Choroid plexus epithelial cell (primary cell): ENCODE data around the gene NEK3.
"Not testable (repeated sequence)": the region's sequence is repeated elsewhere in the genome, so short reads cannot be mapped to it uniquely, and the experiment has no call there.

Experiments used
- DNase-seq: peaks from one replicate; pipeline ENCODE4 v3.0.0-alpha.2; 2010; ENCODE audit warnings: low read depth
- H3K4me3 ChIP-seq: 2 replicates; pipeline ENCODE4 v1.5.1; 2011; ENCODE audit warnings: low read depth, mild to moderate bottlenecking, control low read depth, low read length, moderate library complexity
- TF ChIP-seq, protein P1 (sequence below): conservative IDR thresholded peaks from 2 replicates; pipeline ENCODE4 v1.5.1; 2011; ENCODE audit warnings: low read depth, mild to moderate bottlenecking, control low read depth, inconsistent platforms, low read length, moderate library complexity

The NEK3 gene, protein sequence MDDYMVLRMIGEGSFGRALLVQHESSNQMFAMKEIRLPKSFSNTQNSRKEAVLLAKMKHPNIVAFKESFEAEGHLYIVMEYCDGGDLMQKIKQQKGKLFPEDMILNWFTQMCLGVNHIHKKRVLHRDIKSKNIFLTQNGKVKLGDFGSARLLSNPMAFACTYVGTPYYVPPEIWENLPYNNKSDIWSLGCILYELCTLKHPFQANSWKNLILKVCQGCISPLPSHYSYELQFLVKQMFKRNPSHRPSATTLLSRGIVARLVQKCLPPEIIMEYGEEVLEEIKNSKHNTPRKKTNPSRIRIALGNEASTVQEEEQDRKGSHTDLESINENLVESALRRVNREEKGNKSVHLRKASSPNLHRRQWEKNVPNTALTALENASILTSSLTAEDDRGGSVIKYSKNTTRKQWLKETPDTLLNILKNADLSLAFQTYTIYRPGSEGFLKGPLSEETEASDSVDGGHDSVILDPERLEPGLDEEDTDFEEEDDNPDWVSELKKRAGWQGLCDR

DNA sequence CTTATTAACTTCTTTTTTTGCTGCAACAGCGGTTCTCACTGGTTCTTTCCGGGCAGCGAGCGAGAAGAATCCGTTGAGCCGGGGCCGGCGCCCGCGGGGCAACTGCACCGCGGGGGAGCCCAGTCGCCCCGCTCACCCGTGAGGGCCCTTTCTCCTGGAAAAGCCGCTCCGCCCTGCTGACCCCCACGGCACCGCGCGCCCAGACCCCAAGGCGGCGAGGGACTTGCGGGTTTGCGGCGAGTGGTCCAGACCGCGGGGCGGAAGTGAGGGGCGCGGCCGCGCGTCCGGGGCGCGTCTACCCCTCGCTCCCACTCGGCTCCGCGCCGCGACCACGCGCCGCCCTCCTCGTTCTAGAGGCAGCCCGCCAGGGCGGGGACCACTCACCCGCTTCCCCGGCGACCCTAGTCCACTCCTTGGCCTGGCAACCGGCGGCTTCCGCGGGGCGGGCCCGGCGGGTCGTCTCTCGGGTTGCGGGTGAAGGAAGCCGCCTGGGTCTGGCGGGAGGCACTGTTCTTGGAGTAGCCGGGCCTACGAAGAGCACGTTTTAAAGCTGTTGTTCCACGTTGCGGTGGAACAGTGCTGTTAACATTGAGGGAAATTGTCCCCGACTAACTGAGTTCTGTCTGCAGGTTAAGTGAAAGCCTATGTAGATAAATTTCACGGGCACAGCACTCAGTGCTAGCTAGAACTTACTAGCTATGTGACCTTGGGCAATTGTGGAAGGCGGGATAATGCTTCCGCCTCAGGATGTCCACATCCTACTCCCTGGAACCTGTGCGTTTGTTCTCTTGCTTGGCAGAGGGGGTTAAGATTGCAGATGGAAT, at the start of gene NEK3:
NEK3 (minus strand) TSS at position 439 of the 824 bp plus-strand sequence. CDS start 3,406 bp downstream, outside the sequence.
- DNase-seq: peak; percentile 71
- TF ChIP-seq, protein P1, sequence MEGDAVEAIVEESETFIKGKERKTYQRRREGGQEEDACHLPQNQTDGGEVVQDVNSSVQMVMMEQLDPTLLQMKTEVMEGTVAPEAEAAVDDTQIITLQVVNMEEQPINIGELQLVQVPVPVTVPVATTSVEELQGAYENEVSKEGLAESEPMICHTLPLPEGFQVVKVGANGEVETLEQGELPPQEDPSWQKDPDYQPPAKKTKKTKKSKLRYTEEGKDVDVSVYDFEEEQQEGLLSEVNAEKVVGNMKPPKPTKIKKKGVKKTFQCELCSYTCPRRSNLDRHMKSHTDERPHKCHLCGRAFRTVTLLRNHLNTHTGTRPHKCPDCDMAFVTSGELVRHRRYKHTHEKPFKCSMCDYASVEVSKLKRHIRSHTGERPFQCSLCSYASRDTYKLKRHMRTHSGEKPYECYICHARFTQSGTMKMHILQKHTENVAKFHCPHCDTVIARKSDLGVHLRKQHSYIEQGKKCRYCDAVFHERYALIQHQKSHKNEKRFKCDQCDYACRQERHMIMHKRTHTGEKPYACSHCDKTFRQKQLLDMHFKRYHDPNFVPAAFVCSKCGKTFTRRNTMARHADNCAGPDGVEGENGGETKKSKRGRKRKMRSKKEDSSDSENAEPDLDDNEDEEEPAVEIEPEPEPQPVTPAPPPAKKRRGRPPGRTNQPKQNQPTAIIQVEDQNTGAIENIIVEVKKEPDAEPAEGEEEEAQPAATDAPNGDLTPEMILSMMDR: no peak
- H3K4me3 ChIP-seq: peak within 1 kb of the TSS; percentile 83

- H3K4me3 ChIP-seq, DNase-seq: not testable (repeated sequence)
Measured at GRCh38 chr13:52208384-52208783, 49.0 kb upstream of the NEK3 start.

DNA sequence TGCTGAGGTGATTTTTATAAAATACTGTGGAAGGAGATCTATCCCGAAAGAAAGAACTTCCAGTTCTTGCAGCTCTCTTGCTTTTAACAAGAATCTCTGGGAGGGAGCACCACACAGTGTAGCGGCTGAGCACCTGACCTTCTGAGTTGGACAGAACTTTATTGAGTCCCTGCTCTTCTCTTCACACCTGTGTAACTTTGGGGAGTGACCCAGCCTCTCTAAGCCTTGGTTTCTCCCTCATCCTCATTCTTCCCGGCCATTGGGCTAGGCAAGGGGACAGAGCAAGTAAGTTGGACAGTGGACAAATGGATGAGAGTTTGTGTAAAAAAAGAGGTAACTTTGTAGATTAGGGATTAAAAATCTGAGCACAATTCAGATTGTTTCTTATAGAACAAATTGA, 48.5 kb upstream of the NEK3 start:
- not testable (repeated sequence) for H3K4me3 ChIP-seq, DNase-seq

GRCh38 chr13:52207337-52207736, 47.9 kb upstream of the NEK3 start:
- not testable (repeated sequence) for DNase-seq, H3K4me3 ChIP-seq

GRCh38 chr13:52204546-52204945, 45.1 kb upstream of the NEK3 start:
- H3K4me3 ChIP-seq: not testable (repeated sequence)
- DNase-seq: peak; percentile 21

- peak; percentile 94 for DNase-seq
- H3K4me3 ChIP-seq: not testable (repeated sequence)
Measured at GRCh38 chr13:52203864-52204263, 44.5 kb upstream of the NEK3 start.

GRCh38 chr13:52202506-52202905, 43.1 kb upstream of the NEK3 start:
- H3K4me3 ChIP-seq, DNase-seq: not testable (repeated sequence)

GRCh38 chr13:52201439-52202193, 42.2 kb upstream of the NEK3 start:
- peak; percentile 78 for DNase-seq
- not testable (repeated sequence) for H3K4me3 ChIP-seq
- TF ChIP-seq, protein P1: peak; percentile 45

- H3K4me3 ChIP-seq: peak overlapping the region; percentile 89
- peak; percentile 88 for DNase-seq
- TF ChIP-seq, protein P1: peak; percentile 30
Measured at GRCh38 chr13:52195401-52195837, 36.0 kb upstream of the NEK3 start.
